Retinal pigment epithelial cell (primary cell): Measurements from ENCODE around the gene TTLL1.
"Not testable (repeated sequence)": the region's sequence is repeated elsewhere in the genome, so short reads cannot be mapped to it uniquely, and the experiment has no call there.

Source experiments
- DNase-seq: peaks from one replicate; pipeline ENCODE4 v3.0.0-alpha.2; 2010; ENCODE audit warnings: low read depth
- H3K4me3 ChIP-seq: 2 replicates; pipeline ENCODE4 v1.5.1; 2011; ENCODE audit warnings: mild to moderate bottlenecking, low read length, control low read depth, moderate library complexity
- TF ChIP-seq, protein P1 (sequence below): conservative IDR thresholded peaks from 2 replicates; pipeline ENCODE4 v1.5.1; 2011; ENCODE audit warnings: low read depth, low read length, control low read depth, inconsistent platforms

The TTLL1 gene

GRCh38 chr22:43018615-43019014 is 70.6 kb downstream of the TTLL1 start:
- TF ChIP-seq, protein P1, sequence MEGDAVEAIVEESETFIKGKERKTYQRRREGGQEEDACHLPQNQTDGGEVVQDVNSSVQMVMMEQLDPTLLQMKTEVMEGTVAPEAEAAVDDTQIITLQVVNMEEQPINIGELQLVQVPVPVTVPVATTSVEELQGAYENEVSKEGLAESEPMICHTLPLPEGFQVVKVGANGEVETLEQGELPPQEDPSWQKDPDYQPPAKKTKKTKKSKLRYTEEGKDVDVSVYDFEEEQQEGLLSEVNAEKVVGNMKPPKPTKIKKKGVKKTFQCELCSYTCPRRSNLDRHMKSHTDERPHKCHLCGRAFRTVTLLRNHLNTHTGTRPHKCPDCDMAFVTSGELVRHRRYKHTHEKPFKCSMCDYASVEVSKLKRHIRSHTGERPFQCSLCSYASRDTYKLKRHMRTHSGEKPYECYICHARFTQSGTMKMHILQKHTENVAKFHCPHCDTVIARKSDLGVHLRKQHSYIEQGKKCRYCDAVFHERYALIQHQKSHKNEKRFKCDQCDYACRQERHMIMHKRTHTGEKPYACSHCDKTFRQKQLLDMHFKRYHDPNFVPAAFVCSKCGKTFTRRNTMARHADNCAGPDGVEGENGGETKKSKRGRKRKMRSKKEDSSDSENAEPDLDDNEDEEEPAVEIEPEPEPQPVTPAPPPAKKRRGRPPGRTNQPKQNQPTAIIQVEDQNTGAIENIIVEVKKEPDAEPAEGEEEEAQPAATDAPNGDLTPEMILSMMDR = no peak
- H3K4me3 ChIP-seq = no peak overlapping the region
- no peak for DNase-seq

- DNase-seq = no peak
- no peak overlapping the region for H3K4me3 ChIP-seq
- TF ChIP-seq, protein P1 = no peak
Observed at GRCh38 chr22:43017525-43018460, 71.4 kb downstream of the TTLL1 start.

DNA sequence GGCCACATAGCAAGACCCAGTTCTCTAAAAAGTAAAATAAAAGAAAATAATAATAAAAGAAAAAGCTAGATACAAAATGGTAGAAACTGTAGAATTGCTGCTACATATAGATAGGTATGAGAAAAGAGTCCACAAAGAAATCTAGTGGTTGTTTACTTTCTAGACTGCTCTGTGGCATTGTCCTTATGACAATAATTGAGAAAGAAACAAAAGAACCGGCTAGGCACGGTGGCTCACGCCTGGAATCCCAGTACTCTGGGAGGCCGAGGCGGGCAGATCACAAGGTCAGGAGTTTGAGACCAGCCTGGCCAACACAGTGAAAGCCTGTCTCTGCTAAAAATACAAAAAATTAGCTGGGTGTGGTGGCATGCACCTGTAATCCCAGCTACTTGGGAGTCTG is 73.0 kb downstream of the TTLL1 start:
- DNase-seq, H3K4me3 ChIP-seq: not testable (repeated sequence)

- TF ChIP-seq, protein P1 = no peak
- peak overlapping the region; percentile 61 for H3K4me3 ChIP-seq
- DNase-seq = no peak
Observed at GRCh38 chr22:43015677-43016042, 73.5 kb downstream of the TTLL1 start.

DNA sequence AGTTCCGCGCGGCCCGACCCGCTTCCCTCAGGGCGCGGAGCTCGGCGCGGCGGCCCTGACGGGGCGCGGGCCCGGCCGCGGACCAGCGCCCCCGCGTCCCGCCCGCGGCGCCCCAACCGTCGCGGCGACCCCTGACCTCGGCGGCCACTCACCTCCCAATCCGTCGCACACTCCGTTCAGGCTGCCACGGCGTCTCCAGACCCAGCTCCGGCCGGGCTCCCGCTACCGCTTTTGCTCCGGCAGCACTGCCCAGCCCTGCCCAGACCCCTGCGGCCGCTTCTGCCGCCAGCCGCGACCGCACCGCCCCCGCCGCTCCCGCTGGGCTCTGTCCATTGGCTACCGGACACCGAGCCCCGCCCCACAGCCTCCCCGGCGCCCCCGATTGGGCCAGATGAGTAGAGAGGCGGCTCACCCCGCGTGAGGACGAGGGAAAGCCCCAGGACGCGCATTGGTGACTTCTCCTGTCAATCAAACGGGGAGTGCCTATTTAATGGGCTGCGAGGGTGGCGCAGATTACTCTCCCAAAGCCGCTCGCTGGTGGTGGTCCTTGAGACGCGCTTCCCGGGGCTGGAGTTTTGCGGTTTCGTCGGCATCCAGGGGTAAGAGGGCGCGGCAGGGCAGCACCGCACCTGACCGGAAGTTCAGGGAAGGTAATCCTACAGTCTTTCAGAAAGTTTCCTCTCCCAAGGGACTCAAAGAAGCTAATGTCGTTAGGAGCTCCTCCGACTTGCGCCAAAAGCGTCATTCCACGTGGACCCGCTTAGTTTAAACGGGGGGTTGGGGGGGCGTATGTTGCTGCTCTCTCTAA is 74.1 kb downstream of the TTLL1 start, which contains the start of gene PACSIN2:
TSS of gene PACSIN2 (minus strand) at position 281 of the 808 bp plus-strand sequence. CDS start 103,069 bp downstream, outside the sequence.
- TF ChIP-seq, protein P1 = no peak
- peak; percentile 94 for DNase-seq
- H3K4me3 ChIP-seq = peak within 1 kb of the TSS; percentile 91

DNA sequence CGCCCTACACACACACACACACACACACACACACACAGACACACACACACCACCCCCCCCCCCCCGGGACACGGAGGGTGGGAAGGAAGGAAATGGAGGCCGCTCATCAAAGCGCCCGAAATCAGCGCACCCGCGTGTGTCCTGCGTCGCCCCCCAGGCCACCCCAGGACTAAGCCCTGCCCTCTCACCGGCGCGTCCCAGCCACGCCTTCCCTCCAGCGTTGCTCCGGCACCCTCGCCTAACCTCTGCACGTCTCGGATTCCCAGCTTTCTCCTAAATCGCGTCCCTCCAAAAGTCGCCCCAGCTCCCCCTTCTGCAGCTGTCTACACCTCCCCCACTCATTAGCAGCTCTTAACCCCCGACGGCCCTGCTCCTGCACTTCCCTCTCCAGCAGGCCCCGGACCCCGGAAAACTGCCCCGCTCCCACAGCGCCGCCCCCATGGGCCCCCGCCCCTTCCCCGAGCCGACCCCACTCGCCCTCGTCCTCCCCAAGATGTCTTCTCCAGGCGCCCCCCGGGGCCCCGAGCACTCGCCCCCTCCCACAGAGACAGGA is 74.8 kb downstream of the TTLL1 start:
- H3K4me3 ChIP-seq = peak overlapping the region; percentile 91
- TF ChIP-seq, protein P1 = no peak
- no peak for DNase-seq
